NCI-H2107 treated with DMSO at 0.1 percent for 48 hours (cell line): ENCODE data around the gene CLASP1.
A peak's percentile ranks its signal among the peaks of the same experiment; 100 is the strongest.
"Not testable (repeated sequence)": the region's sequence is repeated elsewhere in the genome, so short reads cannot be mapped to it uniquely, and the experiment has no call there.

ENCODE experiments used
- DNase-seq: peaks from one replicate; lab custom pipeline; 2025; ENCODE audit not compliant: unreplicated experiment; lab: John Stamatoyannopoulos, UW

The CLASP1 gene

DNA sequence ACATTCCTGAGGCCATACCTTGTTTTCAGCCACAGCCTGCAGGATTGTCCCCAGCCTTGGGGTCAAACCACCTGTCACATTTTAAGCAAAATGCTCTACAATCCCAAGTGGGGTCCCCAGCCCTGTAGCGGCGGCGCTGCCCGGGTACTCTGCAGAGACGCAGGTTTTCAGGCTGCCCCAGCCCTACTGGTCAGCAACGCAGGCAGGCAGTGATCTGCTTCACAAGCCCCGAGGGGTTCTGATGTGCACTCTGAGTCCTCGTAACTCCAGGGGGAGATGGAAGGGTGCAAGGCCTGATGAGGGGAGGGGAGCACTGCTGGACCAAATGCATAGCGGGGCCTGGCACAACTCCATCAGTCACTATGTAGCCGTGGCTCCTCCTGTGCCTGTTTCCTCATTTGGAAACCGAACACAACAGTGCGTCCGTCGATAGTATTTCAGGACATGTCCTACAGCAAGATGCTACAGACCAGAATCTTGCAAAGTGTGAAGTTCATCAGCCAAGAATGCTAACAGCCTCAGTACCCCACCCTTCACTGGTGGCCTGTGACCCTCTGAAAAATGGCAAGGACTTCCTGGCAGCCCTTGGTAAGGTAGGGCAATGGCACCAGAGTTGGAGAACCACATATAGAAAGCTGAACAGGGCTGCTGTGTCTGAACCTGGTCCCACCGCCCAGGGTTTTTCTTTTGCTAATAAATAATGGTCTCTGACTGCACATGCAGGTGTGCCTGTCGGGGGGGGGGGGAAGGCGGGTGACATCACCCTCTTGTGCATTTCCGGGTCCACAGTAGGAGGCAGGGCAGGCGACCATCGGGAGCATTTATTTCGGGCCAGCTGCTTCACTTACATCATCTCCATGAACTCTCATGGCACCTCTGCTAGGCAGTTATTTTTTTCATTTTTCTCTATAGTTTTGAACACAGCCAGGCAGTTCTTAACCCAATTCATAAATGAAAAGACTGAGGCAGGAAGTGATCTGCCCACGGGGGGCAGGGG is 313.7 kb downstream of the CLASP1 start:
- peak; percentile 68 for DNase-seq

- no peak for DNase-seq
Observed at GRCh38 chr2:121334581-121335293, 314.5 kb downstream of the CLASP1 start.

DNA sequence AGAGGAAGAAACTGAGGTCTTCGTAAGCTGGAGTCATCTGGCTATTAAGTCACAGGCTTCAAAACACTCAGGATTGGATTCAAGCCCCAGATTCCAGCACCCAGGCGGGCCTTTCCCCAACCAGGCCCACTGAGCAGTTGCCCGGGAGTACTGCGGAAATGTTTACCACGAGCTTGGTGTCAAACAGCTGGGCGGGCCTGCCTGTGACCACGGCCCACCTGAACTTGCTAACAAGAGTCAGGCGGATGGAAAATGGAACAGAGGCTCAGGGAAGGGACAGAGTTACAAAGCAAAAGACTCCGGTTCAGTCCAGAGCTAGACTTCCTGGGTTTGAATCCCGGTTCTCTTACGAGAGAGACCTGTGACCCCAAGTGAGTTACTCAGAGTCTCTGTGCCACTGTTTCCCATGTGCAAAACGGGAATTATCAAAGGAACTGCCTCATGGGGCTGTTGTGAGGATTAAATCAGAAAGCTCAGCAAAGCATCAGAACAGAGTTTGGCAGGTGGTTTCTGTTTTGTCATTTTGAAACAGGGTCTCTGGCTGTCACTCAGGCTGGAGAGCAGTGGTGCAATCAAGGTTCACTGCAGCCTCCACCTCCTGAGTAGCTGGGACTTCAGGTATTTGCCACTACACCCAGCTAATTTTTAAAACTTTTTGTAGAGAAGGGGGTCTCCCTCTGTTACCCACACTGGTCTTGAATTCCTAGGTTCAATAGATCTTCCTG is 315.3 kb downstream of the CLASP1 start:
- DNase-seq, result no peak

DNA sequence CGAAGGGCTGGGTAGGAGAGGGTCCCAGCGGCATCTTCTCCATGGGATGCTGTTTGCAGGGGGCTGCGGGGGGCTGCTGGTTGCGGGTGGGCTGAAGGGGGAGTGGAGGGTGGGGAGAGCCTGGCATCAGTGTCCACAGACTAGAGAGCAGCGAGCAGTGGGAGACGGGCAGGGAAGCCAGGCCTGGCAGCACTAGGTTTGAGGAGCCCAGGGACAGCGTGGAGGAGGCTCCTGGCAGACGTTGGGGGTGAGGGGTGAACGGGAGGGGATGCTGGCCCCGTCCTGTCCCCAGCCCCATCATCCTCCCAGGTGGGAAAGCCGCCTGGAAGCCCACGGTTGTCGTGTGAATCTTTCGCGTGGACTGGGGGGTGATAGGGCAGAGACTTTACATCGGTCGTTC is 316.0 kb downstream of the CLASP1 start:
- no peak for DNase-seq

DNA sequence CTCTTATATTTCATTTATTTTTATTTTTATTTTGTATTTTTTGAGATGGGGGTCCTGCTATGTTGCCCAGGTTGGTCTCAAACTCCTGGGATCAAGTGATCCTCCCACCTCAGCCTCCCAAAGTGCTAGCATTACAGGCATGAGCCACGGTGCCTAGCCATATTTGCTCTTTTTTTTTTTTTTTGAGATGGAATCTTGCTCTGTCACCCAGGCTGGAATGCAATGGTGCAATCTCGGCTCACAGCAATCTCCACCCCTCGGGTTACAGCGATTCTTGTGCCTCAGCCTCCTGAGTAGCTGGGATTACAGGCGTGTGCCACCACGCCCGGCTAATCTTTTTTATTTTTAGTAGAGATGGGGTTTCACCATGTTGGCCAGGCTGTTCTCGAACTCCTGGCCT is 317.9 kb downstream of the CLASP1 start:
- not testable (repeated sequence) for DNase-seq

DNA sequence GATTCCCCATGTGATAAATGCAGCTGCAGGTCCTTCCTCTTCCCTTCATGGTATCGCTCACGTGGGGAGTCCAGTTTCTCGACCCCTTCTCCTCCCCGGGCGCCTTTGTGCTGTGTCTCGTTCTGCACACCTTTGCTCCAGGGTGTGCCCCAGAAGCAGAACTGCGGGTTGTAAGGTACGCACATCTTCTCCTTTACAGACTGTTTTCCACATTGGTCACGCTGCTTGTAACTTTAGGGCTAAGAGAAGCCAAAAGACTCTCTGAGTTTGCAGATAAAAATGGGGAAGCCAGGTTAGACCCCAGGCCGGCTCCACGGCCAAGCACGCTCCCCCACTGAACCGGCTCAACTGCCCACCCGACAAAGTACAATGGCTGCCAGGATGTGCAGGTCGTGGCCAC is 318.3 kb downstream of the CLASP1 start:
- DNase-seq, result no peak

DNA sequence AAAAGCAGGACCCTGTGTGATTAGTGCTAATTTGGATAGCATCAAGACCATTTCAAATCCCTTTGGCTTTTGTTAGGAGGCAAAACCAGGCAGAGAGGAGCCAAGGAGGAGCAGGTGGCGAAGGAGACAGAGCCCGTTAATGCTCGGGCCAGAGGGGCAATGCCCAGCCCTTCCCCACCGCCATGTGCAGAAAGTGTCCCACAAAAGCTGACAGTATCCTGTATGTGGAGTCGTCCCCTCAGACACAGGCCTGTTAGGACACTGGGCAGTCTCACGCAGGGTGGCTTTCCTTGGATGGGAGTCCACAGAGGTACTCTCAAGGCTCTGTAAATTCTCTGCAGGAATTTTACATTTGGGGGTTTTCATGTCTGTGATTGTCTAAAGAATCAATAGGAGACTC is 319.5 kb downstream of the CLASP1 start:
- DNase-seq, result no peak

- DNase-seq, result no peak
Observed at GRCh38 chr2:121326628-121327027, 322.6 kb downstream of the CLASP1 start.

- DNase-seq, result no peak
Observed at GRCh38 chr2:121324601-121325000, 324.7 kb downstream of the CLASP1 start.

DNA sequence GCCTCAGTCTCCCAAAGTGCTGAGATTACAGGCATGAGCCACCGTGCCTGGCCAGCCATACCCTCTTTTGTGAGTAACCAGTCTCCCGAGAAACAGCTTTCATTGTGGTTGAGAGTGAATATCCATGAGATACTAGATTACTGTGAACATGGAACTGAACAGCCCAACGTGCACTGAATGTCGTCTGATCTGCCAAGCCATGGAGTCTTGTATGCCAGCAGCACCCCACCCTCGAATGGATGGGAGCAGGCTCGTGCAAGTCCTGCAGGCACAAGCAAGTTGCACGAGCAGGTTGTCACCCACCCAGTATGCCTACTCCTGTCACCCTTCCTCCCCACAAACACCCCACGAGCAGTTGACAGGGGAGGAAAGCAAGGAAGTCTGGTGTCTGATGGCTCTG is 327.8 kb downstream of the CLASP1 start:
- DNase-seq, result no peak

GRCh38 chr2:121319941-121320340 is 329.3 kb downstream of the CLASP1 start:
- DNase-seq, result no peak

- DNase-seq, result no peak
Observed at GRCh38 chr2:121316986-121317385, 332.3 kb downstream of the CLASP1 start.

DNA sequence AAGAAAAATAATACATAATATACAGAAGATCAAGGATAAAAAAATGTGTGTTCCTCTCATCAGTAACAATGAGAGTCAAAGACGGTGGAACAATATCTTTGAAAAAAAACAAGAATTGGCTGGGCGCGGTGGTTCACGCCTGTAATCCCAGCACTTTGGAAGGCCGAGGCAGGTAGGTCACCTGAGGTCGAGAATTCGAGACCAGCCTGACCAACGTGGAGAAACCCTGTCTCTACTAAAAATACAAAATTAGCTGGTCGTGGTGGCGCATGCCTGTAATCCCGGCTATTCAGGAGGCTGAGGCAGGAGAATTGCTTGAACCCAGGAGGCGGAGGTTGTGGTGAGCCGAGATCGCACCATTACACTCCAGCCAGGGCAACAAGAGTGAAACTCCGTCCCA is 335.6 kb downstream of the CLASP1 start:
- DNase-seq, result not testable (repeated sequence)

GRCh38 chr2:121309801-121310200 is 339.5 kb downstream of the CLASP1 start:
- DNase-seq, result no peak

GRCh38 chr2:121309323-121309722 is 339.9 kb downstream of the CLASP1 start:
- DNase-seq, result no peak

GRCh38 chr2:121307048-121307447 is 342.2 kb downstream of the CLASP1 start:
- no peak for DNase-seq

DNA sequence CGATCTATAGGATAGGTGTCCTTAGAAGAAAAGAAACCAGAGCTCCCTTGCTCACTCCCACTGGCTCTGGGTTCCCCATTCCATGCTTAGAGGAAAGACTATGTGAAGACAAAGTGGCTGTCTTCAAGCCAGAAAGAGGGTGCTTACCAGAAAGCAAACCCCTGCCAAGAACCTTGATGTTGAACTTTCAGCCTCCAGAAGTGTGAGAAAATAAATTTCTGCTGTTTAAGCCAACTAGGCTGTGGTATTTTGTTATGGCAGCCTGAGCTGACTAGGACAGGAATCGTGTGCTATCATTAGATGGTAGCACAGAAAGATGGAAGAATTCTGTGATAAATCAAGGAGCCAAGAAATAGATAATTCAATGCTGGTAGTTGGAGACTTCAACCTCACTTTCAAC is 344.3 kb downstream of the CLASP1 start:
- no peak for DNase-seq

DNA sequence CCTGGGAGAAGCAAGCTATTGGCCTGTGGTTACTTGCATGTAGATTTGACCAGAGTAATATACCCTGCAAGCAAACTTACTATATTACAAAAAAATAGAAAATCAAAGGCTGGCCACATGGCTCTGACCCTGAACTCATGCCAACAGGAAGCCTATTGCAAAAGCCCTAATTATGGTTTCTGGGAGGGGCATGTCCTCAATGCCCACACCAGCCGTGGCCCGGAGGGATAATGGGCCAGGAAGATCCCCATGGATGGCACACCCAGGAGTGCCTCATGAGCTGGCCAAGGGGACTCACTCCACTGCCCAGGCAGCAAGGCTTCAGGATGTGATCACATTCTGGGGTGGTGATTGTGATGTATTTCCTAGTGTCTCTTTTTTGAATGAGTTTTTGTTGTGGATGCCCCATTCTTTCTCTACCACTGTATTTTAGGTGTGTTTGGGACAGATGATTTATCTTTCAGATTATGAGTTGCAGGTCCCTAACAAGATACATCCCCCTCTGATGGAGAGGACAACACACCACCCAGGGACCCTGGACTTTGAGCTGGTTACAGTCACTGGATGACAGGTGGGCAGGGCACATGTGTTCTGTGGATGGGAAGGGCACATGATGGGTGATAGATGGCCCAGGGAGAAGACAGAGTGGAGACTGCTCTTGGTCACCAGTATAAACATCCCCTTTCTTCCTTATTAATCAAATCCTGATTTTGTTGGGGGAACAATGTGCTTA is 345.6 kb downstream of the CLASP1 start:
- DNase-seq, result no peak

- DNase-seq, result not testable (repeated sequence)
Observed at GRCh38 chr2:121301190-121301589, 348.1 kb downstream of the CLASP1 start.

GRCh38 chr2:121298476-121298875 is 350.8 kb downstream of the CLASP1 start:
- DNase-seq, result no peak

- DNase-seq, result not testable (repeated sequence)
Observed at GRCh38 chr2:121297866-121298265, 351.4 kb downstream of the CLASP1 start.
